HL-60/S4 treated with phorbol 12-myristate 13-acetate at 8.2 ng/mL for 4 days and 3 days (cell line): ENCODE results near the gene UBP1.
"Not testable (repeated sequence)": the region's sequence is repeated elsewhere in the genome, so short reads cannot be mapped to it uniquely, and the experiment has no call there.

ENCODE experiments used
- in situ Hi-C: fragments of 300-500 bp; cut with MboI; formaldehyde crosslinking; loops from 2 replicates; pipeline ENCODE4 v1.15.0; 2022; ENCODE audit warnings: low sequenced_read_pairs

Gene UBP1

DNA sequence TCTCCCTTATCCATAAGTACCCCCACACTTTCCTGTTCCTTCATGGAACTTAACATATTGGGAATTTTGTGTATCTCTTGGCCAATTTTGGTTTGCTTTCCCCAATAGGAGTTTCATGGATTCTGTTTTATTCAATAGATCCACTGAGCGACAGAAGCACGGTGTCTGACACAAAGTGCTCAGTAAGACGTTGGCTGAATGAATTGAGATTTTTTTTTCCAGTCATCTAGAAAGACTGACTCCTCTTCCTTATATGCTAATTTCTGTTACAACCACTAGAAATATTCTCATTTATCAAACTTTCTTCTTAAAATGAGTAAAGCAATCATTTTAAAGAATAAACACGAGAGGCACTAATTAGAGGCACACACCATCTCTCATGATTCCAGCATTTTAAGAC lies 48.1 kb downstream of the UBP1 start:
- in situ Hi-C loops = no loop called here

DNA sequence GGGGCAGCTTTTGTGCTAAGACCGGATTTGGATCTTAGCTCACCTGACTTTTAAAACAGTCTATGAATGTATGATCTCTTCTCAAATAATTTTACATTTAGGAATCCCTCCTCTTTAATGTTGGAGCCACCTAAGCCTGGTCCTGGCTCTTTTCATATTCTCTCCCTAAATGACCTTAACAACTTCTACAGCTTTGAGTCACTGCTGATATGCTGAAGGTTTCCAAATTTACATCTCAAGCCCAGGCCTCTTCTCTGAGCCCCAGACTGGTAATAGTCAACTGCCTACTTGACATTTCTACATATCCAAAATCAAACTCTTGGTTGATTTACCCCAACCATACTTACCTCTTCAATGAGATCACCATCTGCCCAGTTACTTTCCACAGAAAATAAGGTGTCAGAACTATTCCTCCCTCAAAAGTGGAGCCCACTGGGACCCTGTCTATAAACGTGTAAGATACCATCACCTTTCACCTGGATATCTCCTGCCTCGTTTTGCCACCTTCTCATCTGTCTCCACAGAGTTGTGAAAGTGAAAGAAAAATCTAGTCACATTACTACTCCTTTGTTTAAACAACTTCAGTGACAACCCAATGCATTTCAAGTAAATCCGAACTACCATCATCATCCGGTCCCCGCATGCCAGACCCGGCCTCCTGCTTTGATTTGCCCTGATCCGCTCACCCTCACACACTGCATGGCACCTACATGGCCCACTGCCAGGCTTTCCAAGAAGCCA lies 48.8 kb downstream of the UBP1 start:
- in situ Hi-C loops = no loop called here

GRCh38 chr3:33389908-33390307 lies 50.3 kb downstream of the UBP1 start:
- in situ Hi-C loops = no loop called here

GRCh38 chr3:33388374-33389100 lies 51.7 kb downstream of the UBP1 start:
- in situ Hi-C loops = no loop called here

GRCh38 chr3:33386631-33387030 lies 53.6 kb downstream of the UBP1 start:
- in situ Hi-C loops = no loop called here

DNA sequence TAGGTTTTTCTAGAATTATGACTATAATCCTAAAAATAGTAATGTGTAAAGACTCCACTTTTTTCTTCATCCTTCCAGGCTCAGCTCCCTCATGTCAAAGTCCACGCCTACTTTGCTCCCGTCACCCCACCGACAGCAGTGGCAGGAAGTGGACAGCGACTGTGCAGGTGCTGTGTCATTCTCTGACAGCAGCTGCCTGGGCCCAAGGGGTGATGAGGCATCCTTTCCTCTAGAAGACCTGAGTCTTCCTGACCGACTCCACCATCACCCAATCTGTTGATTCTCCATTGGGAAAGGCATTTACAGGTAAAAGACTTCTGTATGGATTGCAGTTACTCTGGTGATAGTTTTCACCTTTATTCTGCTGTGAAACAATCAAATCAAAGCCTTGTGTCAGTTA lies 54.8 kb downstream of the UBP1 start:
- in situ Hi-C loops = no loop called here

DNA sequence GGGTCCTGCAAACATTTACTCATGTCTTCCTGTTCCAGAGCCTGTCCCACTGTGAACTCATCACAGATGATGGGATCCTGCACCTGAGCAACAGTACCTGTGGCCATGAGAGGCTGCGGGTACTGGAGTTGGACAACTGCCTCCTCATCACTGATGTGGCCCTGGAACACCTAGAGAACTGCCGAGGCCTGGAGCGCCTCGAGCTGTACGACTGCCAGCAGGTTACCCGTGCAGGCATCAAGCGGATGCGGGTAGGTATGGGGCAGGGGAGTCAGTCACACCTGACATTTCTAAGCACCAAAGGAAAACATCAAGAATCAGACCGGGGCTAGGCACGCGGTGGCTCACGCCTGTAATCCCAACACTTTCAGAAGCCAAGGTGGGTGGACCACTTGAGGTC lies 56.3 kb downstream of the UBP1 start:
- in situ Hi-C loops = no loop called here

DNA sequence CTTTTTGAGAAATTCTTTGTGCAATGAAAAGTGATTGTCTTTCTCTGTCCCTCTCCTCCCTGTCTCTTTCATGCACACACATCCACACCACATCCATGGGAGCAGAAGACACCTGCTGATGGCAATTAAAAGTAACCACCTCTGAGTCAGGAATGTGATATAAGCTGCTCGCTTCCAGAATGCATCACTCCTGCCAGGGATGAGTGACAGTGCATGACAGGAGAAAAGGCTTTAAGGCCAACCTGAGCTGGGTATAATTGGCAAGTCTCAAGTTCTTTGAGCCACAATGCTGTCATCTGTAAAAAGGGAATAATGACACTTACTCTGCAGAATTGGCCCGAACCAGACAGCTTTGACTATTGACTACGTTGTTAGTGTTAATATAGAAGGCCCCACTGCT lies 59.6 kb downstream of the UBP1 start:
- in situ Hi-C loops = no loop called here

- in situ Hi-C loops = no loop called here
Observed at GRCh38 chr3:33377931-33378330, 62.3 kb downstream of the UBP1 start.

DNA sequence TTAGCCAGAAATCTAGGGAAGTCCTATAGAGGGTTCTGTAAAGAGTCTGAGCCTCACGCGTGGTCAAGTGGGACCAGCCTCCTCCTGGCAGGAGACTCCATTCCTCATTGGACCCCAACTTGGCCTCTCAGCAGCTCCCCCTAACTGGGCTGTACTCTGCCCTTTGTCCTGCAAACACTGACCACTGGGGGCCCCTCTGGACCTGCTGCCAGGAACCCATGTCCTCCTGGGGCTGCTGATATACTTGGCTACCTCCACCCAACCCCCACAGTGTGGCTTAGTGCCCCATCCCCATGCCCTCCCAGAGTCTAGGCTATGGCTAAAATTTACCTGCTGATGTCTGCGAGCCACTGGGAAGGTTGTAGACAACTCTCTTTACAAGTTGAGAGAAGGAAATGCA lies 62.7 kb downstream of the UBP1 start:
- in situ Hi-C loops = no loop called here

- in situ Hi-C loops = no loop called here
Observed at GRCh38 chr3:33373082-33373437, 67.1 kb downstream of the UBP1 start.

DNA sequence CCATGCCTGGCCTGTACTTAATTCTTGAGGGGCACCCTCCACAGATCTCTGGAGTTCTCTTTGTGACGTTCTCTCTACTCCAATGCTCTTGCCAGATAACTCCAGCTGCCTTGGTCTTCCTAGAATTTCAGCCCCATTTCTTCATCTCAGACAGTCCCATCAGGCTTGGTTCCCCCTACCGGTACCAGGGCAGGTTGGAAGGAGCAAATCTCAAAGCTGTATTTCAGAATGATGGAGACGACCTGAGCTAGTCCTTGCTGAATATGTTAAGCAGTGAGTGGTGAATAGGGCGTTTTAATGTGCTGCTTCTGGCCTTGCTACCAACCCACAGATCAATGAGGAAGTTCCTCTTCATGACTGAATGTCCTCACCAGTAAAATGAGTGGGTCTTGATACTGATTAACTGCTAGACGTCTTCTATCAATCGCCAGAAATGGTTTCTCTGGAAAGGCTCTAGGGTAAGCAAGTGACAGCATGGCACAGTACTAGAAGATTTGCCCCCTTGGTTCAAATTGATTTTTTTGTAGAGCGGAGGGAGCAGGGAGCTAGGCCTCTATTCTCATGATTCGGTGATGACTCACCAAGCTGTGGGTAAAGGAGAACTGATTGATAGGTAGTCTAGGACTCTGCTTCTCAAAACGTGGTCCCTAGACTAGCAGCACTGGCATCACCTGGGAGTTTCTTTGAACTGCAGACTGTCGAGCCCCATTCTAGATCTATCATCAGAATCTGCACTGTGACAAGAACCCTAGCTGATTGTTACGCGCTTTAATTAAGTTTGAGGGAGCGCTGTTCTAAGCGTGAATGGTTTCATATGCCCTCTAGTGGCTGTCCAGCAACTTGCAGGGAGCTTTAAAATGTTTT lies 67.8 kb downstream of the UBP1 start:
- in situ Hi-C loops = no loop called here

DNA sequence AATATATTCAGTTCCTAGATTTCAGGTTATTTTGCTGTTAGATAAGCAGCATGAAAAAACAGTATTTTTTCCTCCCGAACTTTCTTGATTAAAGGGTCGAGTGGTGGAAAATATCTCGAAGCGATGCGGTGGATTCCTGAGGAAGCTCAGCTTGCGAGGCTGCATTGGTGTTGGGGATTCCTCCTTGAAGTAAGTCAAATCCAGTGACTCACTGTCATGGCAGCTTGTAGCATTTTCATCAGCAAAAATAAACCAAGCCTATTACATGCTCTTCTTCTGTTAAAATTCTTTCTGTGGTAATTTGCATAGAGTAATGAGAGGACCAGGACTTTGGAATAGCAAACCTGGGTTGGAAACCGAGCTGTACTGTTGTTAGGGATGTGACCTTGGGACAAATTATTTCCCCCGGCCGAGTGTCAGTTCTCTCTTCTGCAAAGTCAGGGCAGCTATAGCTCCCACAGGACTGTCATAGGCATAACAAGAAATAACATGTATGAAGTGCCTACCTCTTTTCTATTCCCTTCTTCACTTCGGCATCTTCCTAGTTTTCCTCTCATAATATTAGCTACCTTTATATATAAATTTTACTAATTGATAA lies 75.6 kb downstream of the UBP1 start:
- in situ Hi-C loops = no loop called here

DNA sequence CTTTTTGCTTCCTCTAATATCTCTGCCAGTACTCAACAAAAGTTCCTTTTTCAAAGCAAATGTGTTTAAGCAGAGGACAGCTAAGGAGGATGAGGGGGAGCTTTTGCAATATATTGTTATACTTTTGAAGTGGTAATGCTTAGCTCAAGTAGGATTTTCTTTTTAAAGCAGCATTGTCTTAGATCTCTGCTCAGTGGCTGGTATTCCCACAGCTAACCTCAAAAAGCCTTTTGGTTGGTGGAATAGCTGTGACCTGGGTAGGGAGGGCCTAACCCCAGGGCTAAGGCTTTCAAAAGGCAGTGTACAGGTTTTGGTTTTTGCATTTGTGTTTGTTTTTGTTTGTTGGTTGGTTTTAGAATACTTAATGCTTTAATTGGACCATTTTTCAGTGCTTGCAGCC lies 76.1 kb downstream of the UBP1 start:
- in situ Hi-C loops = no loop called here

DNA sequence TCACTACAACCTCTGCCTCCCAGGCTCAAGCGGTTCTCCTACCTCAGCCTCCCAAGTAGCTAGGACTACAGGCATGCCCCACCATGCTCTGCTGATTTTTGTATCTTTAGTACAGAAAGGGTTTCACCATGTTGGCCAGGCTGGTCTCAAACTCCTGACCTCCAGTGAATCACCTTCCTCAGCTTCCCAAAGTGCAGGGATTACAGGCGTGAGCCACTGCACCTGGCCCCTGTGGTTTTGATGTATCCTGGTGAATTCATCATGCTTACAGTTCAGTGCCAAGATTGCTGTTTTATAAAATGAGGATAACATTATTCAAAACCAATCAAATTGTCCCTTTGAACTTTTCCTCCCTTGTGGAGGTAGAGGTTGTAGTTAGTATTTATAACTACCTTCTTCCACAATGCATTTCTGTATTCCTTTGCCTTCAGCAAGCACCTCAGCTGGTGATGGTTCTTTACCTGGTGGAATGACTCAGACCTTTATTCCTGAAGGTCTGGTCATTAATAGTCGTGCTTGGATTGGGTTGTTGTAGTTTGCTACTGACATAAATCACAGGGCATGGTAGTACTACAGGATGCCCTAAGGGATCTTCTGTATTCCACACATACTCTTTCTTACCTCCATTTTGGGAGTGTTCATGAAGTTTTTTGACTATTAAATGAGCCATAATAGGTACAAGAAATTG lies 76.9 kb downstream of the UBP1 start:
- in situ Hi-C loops = no loop called here

DNA sequence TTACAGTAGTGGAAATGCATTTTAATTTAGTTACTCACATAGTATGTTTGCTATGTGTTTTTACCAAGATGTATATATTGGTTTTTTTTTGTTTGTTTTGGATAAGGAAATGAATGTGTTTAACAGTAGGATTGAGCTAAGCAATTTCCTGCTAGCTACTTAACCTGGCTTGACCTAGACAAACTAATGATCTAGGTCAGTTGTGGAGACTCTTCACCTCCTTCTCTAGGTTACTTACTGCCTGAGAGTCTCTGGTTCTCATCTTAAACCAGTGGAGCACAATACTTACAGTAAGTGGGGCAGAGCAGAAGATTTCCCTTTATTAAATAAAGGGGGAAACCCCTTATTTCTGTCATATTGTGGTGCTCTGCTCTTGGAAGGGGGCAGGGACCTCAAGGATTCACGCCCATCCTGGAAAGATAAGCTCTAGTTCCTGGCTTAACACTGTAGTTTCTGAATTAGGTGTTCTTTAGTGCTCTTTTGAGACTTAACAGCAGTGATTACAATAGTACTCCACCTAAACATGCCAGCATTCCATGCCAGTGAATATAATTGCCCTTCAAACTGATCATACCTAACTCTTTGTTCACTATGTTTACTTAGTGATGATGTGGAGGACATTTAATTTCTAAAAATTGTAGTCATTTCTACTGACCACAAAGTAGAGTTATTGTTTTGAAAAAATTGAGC lies 79.9 kb downstream of the UBP1 start:
- in situ Hi-C loops = no loop called here

GRCh38 chr3:33358172-33358781 lies 81.9 kb downstream of the UBP1 start:
- in situ Hi-C loops = no loop called here

DNA sequence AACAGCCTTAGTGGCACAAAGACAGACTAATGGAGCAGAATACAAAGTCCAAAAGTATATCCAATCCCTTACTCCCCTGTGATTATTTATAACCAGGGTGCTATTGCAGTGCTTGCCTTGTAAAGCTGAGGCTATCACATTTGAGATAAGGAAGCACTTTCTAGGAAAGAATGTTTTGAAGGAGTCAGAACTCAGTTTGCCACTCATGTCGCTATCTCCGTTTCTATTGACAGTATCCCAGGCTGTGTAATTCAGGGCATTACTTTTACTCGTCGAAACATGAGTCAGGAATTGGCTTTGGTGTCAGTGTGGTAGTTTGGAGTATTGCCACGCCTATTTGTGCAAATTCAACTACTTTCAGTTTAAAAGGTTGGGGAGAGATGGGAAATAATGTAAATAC lies 84.6 kb downstream of the UBP1 start:
- in situ Hi-C loops = no loop called here

DNA sequence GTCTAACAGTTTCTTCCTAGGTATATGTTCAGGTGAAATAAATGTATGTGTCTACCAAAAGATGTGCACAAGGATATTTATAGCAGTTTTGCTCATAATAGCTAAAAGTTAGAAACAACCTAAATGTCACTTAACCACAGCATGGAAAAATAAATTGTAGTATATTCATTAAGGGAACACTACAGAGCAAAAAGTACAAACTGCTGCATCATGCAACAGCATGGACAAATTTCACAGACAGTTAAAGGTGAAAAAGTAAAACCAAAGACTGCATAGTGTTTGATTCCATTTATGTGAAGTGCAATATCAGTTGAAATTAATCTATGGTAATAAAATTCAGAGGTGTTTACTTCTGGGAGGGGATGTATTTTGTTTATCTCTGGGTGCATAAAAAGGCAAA lies 100.4 kb downstream of the UBP1 start:
- in situ Hi-C loops = no loop called here

- in situ Hi-C loops = not testable (repeated sequence)
Observed at GRCh38 chr3:33338936-33339465, 101.2 kb downstream of the UBP1 start.
